HG02970 (cell line): ENCODE data around the gene TMEM62.

Experiments used
- ATAC-seq: cut with Tn5 transposase; IDR thresholded peaks from one replicate; pipeline ENCODE4 v1.9.1; 2021; ENCODE audit warnings: mild to moderate bottlenecking, moderate library complexity, moderate number of reproducible peaks; ENCODE audit not compliant: unreplicated experiment, low FRiP score

Gene TMEM62

GRCh38 chr15:43226436-43227305 lies 93.3 kb downstream of the TMEM62 start:
- no peak for ATAC-seq

GRCh38 chr15:43229977-43230376 lies 96.6 kb downstream of the TMEM62 start:
- ATAC-seq, result no peak

GRCh38 chr15:43230640-43231115 lies 97.3 kb downstream of the TMEM62 start:
- no peak for ATAC-seq

GRCh38 chr15:43232289-43232874 lies 99.0 kb downstream of the TMEM62 start:
- no peak for ATAC-seq
